ENCODE results near the gene SYNCRIP. TPM values are rescaled to one million over a fixed set of nuclear protein-coding genes. Genes with fewer than 3 reads are reported as not detected.
A peak's percentile ranks its signal among the peaks of the same experiment; 100 is the strongest.

The SYNCRIP gene
- total and polyA plus RNA-seq, 2 of the 4 experiments (the other 2 are of a cell fraction): 50.1 to 59.3 TPM

DNA sequence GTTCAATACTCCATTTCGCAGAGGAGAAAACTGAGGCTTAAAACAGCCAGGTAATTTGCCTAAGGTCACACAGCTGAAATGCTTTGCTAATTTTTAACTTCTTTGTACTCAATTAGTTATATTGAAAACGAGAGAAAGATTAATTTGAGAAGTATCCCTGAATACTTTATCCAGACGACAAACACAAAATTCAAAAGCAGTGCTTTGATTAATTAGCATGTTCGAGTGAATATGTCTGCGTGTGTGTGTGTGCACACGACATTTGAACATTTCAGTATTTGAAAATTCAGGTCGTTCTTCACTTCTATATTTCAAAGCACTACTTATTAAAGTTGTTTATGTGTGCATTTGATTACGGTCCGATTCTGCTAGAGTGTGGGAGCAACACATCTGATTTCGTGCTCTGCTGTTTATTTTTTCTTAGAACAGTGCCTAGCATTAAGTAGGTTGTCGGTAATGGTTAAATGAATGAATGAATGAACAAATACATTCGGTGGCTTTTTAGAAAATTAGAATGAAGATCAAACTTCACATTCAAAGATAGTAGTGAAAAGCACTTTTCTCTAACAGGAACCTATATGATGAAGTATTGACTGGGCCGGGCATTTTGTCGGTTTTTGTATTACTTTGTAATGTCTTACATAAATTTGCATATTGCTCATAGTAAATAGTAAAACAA is 36.9 kb upstream of the SYNCRIP start:
- Histone ChIP-seq H3K36me3 (ENCODE audit: control insufficient read depth, insufficient read depth, low read length) (peaks cover 6% of the 10 kb centered on the region), H2BK20ac (ENCODE audit: low read depth, low read length) (no peak overlapping the region), H3K4me2 (ENCODE audit: low read depth, low read length) (peak overlapping the region; percentile 69), H2BK5ac (ENCODE audit: low read depth, low read length, poor library complexity, severe bottlenecking) (peak overlapping the region; percentile 77), H3K56ac (ENCODE audit: extremely low read depth, insufficient read depth, low read length) (peak overlapping the region; percentile 85), H2AK9ac (replicated peaks; ENCODE audit: low read depth, low read length, poor library complexity) (peak overlapping the region; percentile 99), H3K9ac (ENCODE audit: low read depth, low read length) (peak overlapping the region; percentile 71; the same call in 1 of the 2 replicates), H3K79me1 (ENCODE audit: low read depth in 1 of 2, low read length in 2 of 2) (peaks cover 8 to 32% of the 10 kb centered on the region in 2 experiments; a peak in 3 of 4 replicates), H3K14ac (replicated peaks; ENCODE audit: low read depth, low read length) (peak overlapping the region; percentile 67; the same call in 1 of the 2 replicates), H3K9me1 (ENCODE audit: insufficient read depth, low read length) (0 out of 2 replicates have a peak, but pooled peaks cover 2% of the 10 kb centered on the region), H3K27ac (ENCODE audit: insufficient read depth, low read length) (peak overlapping the region; percentile 85), H2AK5ac (ENCODE audit: low read depth, low read length) (no peak overlapping the region), H4K91ac (ENCODE audit: insufficient read depth, low read depth, low read length) (peak overlapping the region; percentile 83; the same call in 1 of the 2 replicates), H2AFZ (replicated peaks; ENCODE audit: low read length, poor library complexity) (peak overlapping the region; percentile 98), H3K4me1 (ENCODE audit: control insufficient read depth, insufficient read depth, low read length) (peaks cover 3% of the 10 kb centered on the region; the same call in 1 of the 2 replicates), H4K5ac (ENCODE audit: low read depth, low read length) (no peak overlapping the region), H2BK120ac (ENCODE audit: low read depth, low read length) (0 out of 2 replicates have a peak overlapping the region, but pooled peaks have one; percentile 76), H3K4ac (ENCODE audit: low read depth, low read length) (peak overlapping the region; percentile 88), H2BK15ac (ENCODE audit: low read depth, low read length) (no peak overlapping the region), H4K20me1 (ENCODE audit: insufficient read depth, low read length) (peaks cover 39% of the 10 kb centered on the region), H3K27me3 (ENCODE audit: control insufficient read depth, insufficient read depth, low read length) (no peaks in the 10 kb centered on the region), H3K18ac (ENCODE audit: low read depth, low read length) (peak overlapping the region; percentile 2; the same call in 1 of the 2 replicates), H3K23ac (ENCODE audit: low read depth, low read length) (peak overlapping the region; percentile 73), H4K8ac (ENCODE audit: low read depth in 2 of 2, low read length in 2 of 2) (peak overlapping the region; percentile 63 to 84), H3K4me3 (ENCODE audit: insufficient read depth, low read depth, low read length) (peak overlapping the region; percentile 60), H3K9me3 (ENCODE audit: control insufficient read depth, insufficient read depth, low read length) (no peaks in the 10 kb centered on the region)
- no TSS peak for BruUV-seq (replicated peaks)
- WGBS, 2 experiments (ENCODE audit: extremely low coverage in 2 of 2, insufficient read length in 1 of 2): no CpG with 5 or more reads among the region's 14 CpGs
- in situ Hi-C loops (cut with MboI; ENCODE audit: low sequenced_read_pairs) (loop anchor here (5.0 to 10.0 kb wide), 3 partner anchors 37 to 225 kb away; partner anchors contain the start of genes NT5E and SYNCRIP), intact Hi-C loops (cut with micrococcal nuclease) (loop anchor here (2.0 to 10.0 kb wide), 6 partner anchors 19 to 1258 kb away; partner anchors contain the start of genes HTR1E, NT5E and SNX14), dilution Hi-C loops (cut with HindIII; ENCODE audit: low sequenced_read_pairs, unreplicated experiment) (no loop called here)
- ATAC-seq (ENCODE audit: low read depth) (no peak), DNase-seq (no peak)
- ChIA-PET POLR2A (ENCODE audit: unreplicated experiment) (interaction anchor here (0.9 to 2.4 kb wide), 4 partner anchors 35 to 68 kb away, joined by 3 to 21 read pairs (median 6); partner anchors contain the start of gene SYNCRIP), CTCF (no interaction called here)
- TF ChIP-seq MAFK (IDR thresholded peaks at IDR 0.05; ENCODE audit: low read depth, low read length): no peak
- no peak for TF ChIP-seq FOS (IDR thresholded peaks at IDR 0.05; ENCODE audit: low read depth, low read length)
- TF ChIP-seq MXI1 (IDR thresholded peaks at IDR 0.05; ENCODE audit: borderline replicate concordance, low read depth, low read length): no peak
- no peak for TF ChIP-seq RCOR1 (IDR thresholded peaks at IDR 0.05; ENCODE audit: insufficient replicate concordance, low read length)
- TF ChIP-seq MAZ (IDR thresholded peaks at IDR 0.05; ENCODE audit: borderline replicate concordance, low read depth, low read length): no peak
- TF ChIP-seq RFX5 (IDR thresholded peaks at IDR 0.05; ENCODE audit: low read depth, low read length): no peak
- TF ChIP-seq, protein P1, sequence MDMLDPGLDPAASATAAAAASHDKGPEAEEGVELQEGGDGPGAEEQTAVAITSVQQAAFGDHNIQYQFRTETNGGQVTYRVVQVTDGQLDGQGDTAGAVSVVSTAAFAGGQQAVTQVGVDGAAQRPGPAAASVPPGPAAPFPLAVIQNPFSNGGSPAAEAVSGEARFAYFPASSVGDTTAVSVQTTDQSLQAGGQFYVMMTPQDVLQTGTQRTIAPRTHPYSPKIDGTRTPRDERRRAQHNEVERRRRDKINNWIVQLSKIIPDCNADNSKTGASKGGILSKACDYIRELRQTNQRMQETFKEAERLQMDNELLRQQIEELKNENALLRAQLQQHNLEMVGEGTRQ (IDR thresholded peaks at IDR 0.05; ENCODE audit: low read depth, low read length): no peak
- TF ChIP-seq SMC3 (IDR thresholded peaks at IDR 0.05; ENCODE audit: low read depth, low read length): no peak
- TF ChIP-seq CEBPB (IDR thresholded peaks at IDR 0.05; ENCODE audit: low read depth, low read length): no peak
- TF ChIP-seq NFE2L2 (IDR thresholded peaks at IDR 0.05; ENCODE audit: low read depth, low read length): no peak
- TF ChIP-seq, protein P2, sequence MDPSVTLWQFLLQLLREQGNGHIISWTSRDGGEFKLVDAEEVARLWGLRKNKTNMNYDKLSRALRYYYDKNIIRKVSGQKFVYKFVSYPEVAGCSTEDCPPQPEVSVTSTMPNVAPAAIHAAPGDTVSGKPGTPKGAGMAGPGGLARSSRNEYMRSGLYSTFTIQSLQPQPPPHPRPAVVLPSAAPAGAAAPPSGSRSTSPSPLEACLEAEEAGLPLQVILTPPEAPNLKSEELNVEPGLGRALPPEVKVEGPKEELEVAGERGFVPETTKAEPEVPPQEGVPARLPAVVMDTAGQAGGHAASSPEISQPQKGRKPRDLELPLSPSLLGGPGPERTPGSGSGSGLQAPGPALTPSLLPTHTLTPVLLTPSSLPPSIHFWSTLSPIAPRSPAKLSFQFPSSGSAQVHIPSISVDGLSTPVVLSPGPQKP (IDR thresholded peaks at IDR 0.05; ENCODE audit: borderline replicate concordance, low read depth, low read length): no peak
- TF ChIP-seq, protein P3, sequence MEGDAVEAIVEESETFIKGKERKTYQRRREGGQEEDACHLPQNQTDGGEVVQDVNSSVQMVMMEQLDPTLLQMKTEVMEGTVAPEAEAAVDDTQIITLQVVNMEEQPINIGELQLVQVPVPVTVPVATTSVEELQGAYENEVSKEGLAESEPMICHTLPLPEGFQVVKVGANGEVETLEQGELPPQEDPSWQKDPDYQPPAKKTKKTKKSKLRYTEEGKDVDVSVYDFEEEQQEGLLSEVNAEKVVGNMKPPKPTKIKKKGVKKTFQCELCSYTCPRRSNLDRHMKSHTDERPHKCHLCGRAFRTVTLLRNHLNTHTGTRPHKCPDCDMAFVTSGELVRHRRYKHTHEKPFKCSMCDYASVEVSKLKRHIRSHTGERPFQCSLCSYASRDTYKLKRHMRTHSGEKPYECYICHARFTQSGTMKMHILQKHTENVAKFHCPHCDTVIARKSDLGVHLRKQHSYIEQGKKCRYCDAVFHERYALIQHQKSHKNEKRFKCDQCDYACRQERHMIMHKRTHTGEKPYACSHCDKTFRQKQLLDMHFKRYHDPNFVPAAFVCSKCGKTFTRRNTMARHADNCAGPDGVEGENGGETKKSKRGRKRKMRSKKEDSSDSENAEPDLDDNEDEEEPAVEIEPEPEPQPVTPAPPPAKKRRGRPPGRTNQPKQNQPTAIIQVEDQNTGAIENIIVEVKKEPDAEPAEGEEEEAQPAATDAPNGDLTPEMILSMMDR (conservative IDR thresholded peaks at IDR 0.05; ENCODE audit: low read depth, low read length): no peak
- no peak for TF ChIP-seq CHD1 (IDR thresholded peaks at IDR 0.05; ENCODE audit: low read depth, low read length)
- TF ChIP-seq POLR2A (IDR thresholded peaks at IDR 0.05; ENCODE audit: low read depth, low read length): no peak

Data from IMR-90 (cell line).